Astrocyte (in vitro differentiated cells and primary cell): ENCODE data around the gene EN1.
A peak's percentile ranks its signal among the peaks of the same experiment; 100 is the strongest.

ENCODE experiments used
- CTCF ChIP-seq: IDR thresholded peaks from 2 replicates; pipeline ENCODE4 v1.5.1; 2011; ENCODE audit warnings: low read depth, mild to moderate bottlenecking, inconsistent platforms, low read length, moderate library complexity; ENCODE audit not compliant: insufficient read depth
- EZH2 ChIP-seq: IDR thresholded peaks from 2 replicates; pipeline ENCODE4 v1.6.1; 2012; ENCODE audit warnings: mild to moderate bottlenecking, low read length, inconsistent platforms; ENCODE audit not compliant: insufficient read depth

- TF ChIP-seq CTCF (peak; percentile 75), EZH2 (no peak)
Observed at GRCh38 chr2:118865106-118865505, 17.7 kb upstream of the EN1 start.
